HG03571 (cell line): ENCODE measurements around the gene IQCM.

Experiments used
- ATAC-seq: cut with Tn5 transposase; IDR thresholded peaks from one replicate; pipeline ENCODE4 v1.9.1; 2021; ENCODE audit not compliant: unreplicated experiment

The IQCM gene

GRCh38 chr4:149321438-149321837 lies 494.2 kb downstream of the IQCM start:
- ATAC-seq, result no peak

- ATAC-seq, result no peak
Measured at GRCh38 chr4:149311076-149311475, 504.6 kb downstream of the IQCM start.

GRCh38 chr4:149306537-149306936 lies 509.1 kb downstream of the IQCM start:
- no peak for ATAC-seq
